GM12891 (cell line): ENCODE data around the gene PPIP5K2.
A peak's percentile ranks its signal among the peaks of the same experiment; 100 is the strongest.

Experiments used
- DNase-seq: peaks from one replicate; pipeline ENCODE4 v3.0.0; 2011; ENCODE audit warnings: low spot score; ENCODE audit not compliant: insufficient read length
- FAIRE-seq: peaks from 2 replicates; lab custom pipeline; 2011; peaks lifted over from hg19 to GRCh38; lab: Jason Lieb, UNC
- PAX5 ChIP-seq: IDR thresholded peaks from 2 replicates; pipeline ENCODE4 v1.6.1; 2011; ENCODE audit warnings: low read length, moderate library complexity, mild to moderate bottlenecking; ENCODE audit not compliant: insufficient read depth, severe bottlenecking
- POLR2A ChIP-seq: IDR thresholded peaks from 2 replicates; pipeline ENCODE4 v1.6.1; 2011; ENCODE audit warnings: low read depth, low read length, control low read depth
- POLR2AphosphoS5 ChIP-seq: IDR thresholded peaks from 2 replicates; pipeline ENCODE4 v1.6.1; 2011; ENCODE audit warnings: low read depth, low read length, control low read depth
- POU2F2 ChIP-seq: IDR thresholded peaks from 2 replicates; pipeline ENCODE4 v1.6.1; 2011; ENCODE audit warnings: low read depth, mild to moderate bottlenecking, control low read depth, low read length, moderate library complexity
- SPI1 ChIP-seq: IDR thresholded peaks from 2 replicates; pipeline ENCODE4 v1.6.1; 2011; ENCODE audit warnings: low read depth, low read length, control low read depth
- TAF1 ChIP-seq: IDR thresholded peaks from 2 replicates; pipeline ENCODE4 v1.6.1; 2011; ENCODE audit warnings: low read depth, low read length, control low read depth

The PPIP5K2 gene

DNA sequence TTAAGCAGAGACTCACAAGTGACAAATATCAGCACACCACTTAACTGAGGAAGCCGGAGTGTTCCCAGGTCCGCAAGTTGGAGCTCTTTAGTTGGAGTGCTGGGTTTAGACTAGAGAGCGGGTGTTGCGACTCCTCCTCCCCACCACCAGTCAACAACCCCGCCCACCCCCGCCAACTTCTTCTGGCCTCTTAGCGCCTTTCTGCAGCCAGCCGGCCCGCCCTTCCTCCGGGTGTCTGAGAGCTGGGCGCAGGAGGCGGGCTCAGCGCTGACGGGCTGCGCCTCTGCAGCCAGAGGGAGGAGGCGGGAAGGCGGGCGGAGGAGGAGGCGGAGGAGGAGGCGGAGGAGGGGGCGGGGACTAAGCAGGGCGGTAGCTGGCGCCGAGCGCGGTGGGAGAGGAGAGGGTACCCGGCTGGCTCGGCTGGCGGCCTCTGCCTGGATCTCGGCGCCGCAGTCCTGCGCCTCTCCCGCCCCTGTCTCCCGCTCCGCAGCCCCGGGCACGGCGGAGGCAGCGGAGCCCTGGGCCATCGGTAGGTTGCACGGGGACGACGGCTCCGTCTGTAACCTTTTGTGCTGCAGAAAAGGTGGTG lies 138.4 kb downstream of the PPIP5K2 start, which contains the start of gene MACIR:
TSS of gene MACIR (plus strand) at position 396 of the 589 bp plus-strand sequence. CDS start 17,157 bp downstream, outside the sequence.
- DNase-seq: peak; percentile 72
- FAIRE-seq: peak; percentile 98
- no peak for TF ChIP-seq TAF1
- TF ChIP-seq POU2F2: 0 out of 2 replicates have a peak, but pooled peaks have one; percentile 17

GRCh38 chr5:103258957-103259704 lies 139.0 kb downstream of the PPIP5K2 start:
- DNase-seq (peak; percentile 25), FAIRE-seq (no peak)
- TF ChIP-seq POU2F2 (no peak), POLR2AphosphoS5 (no peak), POLR2A (no peak), SPI1 (no peak), TAF1 (no peak), PAX5 (no peak)

DNA sequence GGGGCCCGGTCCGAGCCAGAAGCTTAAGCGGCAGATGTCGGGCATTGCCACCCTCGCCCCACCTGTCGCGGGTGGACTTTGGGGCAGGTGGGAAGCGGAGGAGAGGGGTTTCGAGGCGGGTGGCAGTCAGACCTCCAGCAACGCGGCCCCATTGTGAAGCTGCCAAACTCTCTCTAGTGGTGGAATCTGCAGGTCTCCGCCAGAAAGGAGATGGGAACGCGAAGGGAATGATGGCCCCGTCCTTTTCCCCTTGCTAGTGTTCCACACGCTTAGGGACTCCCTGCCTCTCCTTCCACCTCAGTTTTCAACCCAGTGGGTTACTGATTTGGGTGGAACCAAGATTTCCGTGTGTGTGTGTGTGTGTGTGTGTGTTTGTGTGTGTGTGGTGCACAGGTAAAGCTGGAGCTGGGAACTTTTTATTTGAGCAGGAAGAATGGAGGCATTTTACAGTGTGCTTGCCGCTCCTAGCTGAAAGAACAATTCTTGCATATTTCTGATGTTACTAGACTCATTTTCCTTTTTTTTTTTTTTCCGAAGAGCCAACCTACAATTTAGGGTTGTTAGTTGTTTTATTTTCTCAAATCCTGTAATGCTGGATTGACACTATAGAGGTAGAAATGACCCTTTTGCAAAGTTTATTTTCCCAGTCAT lies 139.7 kb downstream of the PPIP5K2 start:
- FAIRE-seq: peak; percentile 58
- TF ChIP-seq SPI1: no peak
- no peak for TF ChIP-seq TAF1
- no peak for TF ChIP-seq POU2F2
- no peak for TF ChIP-seq PAX5
- no peak for TF ChIP-seq POLR2A
- no peak for TF ChIP-seq POLR2AphosphoS5
- no peak for DNase-seq

DNA sequence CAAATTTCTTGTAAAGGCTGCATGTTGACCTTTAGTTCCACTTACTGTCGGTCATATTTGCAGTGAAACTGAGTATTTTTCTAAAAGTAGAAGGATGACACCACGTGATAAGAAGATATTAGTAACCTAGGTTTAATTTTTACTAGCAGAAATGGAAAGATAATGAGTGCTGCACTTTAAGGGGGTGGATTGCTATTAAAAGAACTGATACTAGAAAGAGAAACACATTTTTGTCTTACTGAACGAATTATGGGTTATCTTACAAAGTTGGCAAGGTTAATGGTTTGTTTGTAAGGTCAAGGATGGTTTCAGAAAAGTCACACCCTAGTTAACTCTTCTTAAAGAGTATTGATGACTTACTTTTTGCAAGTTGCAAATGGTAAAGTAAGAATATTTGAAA lies 140.8 kb downstream of the PPIP5K2 start:
- no peak for FAIRE-seq
- TF ChIP-seq PAX5 (no peak), TAF1 (no peak), POLR2AphosphoS5 (no peak), SPI1 (no peak)
- no peak for DNase-seq
